Inferior parietal cortex (tissue), 1 donor: ENCODE results near the gene STK4.

Source experiments
- DNase-seq: peaks from one replicate; pipeline ENCODE4 v3.0.0-alpha.2; 2016; ENCODE audit errors: extremely low spot score

The STK4 gene

DNA sequence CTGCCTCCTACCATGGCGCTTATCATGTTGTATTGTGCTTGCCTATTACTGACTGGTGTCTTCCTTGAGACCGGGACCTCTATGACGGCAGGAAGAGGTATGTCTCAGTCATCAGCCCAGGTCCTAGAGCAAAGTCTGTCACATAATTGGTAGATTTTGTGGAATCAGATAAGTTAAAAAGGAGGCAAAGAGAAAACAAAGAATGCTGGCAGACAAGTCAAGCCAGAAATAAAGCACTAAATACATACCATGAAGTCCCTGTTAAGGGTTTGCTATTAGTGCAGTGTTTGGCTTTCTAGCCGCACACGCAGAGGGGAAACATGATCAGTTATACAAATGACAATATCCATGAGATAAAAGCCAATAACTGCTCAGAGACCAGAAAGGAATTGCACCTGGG, 12.1 kb upstream of the STK4 start:
- no peak for DNase-seq

DNA sequence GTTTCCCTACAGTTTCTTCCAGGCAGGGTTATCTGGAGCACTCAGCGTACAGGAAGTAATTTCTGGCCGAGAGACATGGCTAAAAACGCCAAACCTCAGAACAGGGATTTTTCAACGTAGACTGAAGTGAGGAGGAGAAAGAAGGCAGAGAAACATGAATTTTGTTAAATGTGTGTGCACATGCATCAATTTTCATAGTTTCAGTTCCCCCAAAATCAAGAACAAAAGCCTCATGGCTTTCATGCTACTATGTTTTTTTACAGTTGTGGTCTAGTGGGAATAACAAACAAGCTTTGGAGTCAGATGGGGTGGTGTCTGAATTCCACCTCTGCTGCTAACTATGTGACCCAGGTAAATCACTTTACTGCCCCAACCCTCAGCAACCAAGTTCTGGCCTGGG, 11.0 kb upstream of the STK4 start:
- no peak for DNase-seq

DNA sequence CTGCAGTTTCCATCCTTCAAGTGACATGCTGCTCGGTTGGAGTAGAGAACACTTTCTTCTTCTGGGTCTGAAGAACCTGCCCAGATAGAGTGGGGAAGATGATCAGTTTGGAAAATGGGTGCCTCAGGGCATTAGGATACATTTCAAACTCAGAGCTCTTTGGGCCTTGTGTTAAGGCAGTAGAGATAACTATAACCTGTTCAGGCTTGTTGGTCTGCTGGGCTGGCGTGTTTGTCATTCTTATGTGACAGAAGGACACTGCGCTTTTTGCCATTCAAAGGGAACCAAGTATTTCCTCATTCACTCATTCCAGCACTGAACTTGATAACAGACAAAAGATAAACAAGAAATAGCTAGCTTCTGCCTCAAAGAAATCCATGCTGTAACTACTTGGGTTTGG, 9.9 kb upstream of the STK4 start:
- DNase-seq, result no peak

DNA sequence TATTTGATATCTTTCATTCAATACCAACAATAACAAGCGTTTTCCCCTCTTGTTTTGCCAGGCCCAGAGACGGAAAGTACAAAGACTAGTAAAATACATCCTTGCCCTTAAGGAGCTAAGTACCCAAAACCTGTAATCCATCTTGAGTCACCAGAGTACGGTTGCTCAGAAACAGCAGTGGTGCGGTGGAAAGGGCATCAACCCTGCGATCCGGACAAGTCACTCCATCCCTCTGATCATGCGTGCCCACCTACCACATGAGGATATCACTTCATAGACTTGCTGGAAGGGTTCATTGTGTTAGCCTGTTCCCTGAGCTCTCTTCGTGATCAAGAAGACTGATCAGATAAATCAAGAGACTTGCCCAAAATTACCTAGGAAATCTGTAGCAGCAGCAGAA, 8.0 kb upstream of the STK4 start:
- DNase-seq, result no peak

DNA sequence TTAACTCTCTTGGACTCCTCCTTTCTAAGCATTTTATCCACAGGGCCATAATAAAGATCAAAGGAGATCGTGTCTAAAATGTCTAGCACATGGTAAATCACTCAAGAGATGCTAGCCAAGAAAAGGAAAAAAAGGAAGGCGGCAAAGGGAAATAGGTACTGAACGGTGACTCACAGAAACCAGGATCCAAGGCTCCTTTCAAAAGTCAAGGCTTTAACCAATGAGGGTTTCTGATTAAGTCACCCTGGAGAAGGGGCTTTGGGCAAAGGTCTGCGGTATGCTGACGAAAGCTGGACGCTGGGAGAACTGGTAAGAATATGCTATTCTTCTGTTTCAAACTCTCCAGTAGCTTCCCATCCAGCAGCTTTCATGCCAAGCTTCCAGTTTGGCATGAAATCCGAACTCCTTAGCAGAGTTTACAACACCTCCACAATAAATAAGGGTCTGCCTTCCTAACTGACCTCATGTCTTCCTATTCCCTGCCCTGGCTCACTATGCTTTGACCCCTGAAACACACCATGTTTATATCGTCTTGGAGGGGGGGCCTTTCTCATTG, 7.2 kb upstream of the STK4 start:
- DNase-seq, result no peak

DNA sequence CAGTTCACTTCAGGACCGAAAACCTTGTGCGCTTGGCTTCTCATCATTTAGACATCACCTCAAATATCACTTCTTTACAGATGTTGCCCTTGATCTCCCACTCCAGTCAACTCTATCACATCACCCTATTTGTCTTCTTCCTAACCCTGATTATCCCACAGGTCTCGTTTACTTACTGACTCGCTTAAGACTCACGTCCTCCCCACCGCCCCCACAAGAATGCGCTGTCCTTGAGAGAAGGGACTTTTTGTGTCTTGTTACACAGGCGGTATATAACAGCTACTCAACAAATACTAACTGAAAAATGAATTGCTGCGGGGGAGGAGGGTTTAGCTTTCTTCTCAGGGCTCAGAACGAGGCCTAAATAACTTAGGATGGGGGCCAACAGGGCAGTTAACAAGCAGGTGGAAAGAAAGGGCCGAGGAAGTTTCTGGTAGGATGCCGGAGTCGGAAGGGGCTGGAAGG, 6.6 kb upstream of the STK4 start:
- DNase-seq, result no peak

DNA sequence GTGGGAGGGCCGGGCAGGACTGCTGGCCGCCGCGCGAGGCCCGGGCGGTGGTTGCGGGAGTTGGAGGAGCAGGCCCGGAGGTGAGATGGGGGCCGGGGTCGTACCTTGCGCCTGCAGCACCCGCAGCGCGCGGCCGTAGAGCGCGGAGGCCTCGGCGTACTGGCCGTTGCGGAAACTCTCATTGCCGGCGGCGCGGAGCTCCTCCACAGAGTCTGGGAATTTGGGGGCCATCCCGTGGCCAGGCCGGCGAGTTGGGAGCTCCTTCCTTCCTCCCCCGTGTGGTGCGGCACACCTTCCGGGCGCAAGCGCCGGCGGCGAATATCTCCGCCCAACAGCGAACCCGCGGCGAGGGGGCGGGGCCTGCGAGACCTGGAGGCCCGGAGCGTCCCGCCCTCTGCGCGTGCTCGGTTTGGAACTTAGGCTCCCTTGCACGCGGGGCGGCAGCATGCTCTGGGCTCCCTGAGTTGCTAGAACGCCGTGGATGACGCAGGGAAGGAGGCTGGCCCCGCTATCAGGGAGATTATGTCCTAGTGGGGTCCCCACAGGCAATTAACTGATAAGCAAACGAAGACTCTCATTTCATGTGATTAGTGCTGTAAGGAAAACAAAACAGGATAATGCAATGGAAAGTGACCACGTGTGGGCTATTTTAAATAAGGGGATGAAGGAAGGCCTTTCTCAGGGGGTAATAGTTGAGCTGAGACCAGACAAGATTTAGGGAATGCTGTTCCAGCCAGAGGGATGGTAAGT, 6.0 kb upstream of the STK4 start, which contains the start of gene TOMM34:
Gene TOMM34, minus strand, starts transcription at position 295 of the 750 bp plus-strand sequence. Its CDS starts 64 bp downstream, at position 231.
- DNase-seq, result peak; percentile 92

DNA sequence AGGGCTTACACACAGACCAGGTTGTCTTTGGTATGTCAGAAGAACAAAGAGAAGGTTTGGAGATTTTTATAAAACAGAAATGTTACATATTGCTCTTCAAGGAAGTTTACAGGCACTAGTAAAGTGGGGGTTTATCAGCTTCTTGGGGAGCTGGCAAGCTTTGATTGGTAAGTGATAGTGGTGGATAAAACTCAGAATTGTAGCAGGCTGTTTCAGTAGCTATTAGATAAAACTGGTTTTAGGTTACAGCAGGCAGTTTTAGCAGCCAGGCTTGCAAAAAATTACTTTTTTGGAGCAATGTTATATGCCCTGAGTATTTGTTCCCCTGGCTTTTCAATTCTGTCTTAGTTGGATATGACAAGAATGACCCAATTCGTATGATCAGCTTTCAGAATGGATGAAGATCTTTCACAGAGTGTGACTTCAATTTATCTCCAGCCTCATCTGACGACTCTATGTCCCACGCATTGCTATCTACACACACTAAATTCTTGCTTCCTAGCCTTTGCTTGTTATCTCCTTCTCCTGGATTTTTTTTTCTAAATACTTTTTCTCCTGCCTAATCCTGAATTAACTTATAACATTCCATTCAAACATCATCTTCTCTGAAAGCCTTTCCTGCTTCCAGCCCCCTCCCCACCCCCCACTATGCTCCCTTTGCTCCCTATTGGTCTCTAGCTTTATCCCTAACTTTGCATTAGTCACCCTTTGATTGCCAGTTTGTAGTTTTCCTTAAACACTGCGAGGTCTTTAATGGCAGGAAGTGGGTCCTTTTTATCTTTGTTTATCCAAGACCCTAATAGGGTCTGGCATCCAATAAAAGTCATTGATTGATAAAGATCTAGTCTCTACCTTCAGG, 5.1 kb upstream of the STK4 start:
- DNase-seq, result no peak

DNA sequence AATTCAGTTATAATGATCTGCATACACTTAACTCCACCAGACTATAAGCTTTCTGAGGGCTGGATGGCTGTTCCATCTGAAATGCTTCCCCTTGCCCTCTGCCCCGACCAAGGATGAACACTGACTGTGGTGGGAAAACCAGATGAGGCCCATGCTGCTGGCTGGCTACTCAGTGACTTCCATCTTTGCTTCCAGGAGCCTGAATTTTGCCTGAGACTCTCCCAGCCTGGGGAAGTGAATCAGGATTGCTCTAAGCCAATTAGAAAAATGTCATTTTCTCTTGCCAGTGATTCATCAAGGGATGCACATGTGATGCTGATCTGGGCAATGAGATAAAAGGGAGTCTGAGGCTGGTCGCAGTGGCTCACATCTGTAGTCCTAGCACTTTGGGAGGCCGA, 4.4 kb upstream of the STK4 start:
- no peak for DNase-seq

DNA sequence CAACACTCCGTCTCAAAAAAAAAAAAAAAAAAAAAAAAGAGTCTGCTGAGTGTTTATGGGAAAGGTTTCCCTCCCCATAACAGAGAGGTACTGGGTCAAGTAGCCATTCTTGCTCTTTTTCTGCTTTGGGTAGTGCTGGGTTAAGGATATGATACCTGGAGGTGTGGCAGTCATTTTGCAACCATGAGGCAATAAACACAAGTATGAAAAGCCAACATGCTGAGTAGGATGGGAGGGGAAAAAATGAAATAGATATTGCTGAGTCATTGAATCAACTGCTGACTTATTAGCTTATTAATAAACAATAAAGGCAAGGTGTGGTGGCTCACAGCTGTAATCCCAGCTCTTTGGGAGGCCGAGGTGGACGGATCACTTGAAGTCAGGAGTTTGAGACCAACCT, 3.8 kb upstream of the STK4 start:
- no peak for DNase-seq

DNA sequence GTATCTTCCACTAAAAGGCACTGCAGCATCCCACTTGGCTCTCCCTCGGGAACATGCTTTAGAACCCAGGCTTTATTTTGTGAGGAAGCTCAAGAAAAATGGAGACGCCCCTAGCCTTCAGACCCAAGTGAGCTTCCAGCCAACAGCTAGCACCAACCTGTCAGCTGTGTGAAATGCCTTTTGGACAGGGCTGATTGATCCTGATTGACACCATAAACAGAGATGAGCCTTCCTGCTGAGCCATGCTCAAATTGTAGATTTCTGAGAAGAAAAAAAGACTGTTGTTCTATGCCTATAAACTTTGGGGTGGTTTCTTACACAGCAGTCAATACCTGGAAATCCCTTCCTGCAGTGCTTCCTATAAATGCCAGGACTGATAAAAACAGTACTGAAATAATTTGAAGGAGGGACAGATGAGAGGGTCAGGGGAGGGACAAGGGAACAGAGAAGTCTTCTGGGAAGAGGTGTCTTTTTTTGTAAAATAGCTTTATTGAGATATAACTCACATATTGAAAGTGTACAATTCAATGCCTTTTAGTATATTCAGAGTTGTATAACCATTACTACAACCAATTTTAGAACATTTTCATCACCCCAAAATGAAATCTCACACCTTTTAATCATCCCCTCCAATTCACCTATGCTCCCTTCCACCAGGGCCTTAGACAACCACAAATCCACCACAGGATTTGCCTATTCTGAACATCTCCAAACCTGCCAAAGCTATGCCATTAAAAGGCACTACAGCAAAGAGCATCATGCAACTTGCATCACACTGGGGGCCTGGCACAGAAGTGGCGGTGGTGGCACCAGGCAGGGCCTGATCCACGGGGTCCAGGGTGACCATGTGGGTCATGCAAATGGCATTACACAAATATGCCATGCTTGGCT, 2.7 kb upstream of the STK4 start:
- DNase-seq, result no peak

DNA sequence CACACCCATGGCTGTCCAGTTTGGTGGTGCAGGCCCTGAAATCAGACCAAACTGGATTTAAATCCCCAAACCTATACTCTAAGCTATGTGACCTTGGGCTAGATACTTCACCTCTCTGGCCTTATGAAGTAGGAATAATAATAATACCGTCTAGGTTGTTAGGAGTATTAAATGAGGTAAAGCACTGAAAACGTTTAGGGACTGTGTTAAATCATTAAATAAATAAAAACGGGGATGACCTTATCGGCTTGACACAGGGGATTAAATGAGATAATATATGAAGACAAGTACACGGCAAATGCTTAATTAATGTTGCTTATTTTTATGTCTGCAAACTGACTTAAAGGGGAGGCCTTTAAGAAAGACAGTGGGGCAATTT, 672 bp upstream of the STK4 start:
- no peak for DNase-seq

DNA sequence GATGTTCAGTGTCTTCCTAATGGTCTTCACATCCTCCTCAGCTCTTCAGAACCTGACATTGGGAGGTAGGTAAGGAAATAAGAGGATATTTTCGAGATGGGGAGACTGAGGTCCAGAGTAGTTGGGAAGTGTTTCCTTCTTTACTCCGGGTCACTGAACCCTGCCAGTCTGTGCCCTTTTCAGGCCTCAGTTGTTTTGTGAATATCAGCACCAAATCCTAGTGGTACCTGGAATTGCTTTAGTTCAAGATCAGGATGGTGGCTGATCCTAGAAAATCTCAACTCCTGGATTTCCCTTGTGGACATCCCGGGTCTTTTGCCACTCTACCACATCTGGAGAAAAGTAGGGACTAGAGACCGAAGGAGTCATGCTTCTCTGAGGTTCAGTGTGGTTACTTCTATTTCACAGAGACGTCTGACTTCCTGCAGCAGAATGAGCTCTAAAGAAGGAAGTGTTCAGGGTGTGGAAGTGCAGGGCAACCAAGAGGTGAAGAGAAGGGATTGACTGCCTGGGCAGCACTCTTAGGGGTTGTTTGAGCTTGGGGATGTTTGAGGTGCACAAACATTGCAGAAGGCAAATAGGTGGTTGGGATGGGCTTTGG, 995 bp downstream of the STK4 start:
- no peak for DNase-seq

DNA sequence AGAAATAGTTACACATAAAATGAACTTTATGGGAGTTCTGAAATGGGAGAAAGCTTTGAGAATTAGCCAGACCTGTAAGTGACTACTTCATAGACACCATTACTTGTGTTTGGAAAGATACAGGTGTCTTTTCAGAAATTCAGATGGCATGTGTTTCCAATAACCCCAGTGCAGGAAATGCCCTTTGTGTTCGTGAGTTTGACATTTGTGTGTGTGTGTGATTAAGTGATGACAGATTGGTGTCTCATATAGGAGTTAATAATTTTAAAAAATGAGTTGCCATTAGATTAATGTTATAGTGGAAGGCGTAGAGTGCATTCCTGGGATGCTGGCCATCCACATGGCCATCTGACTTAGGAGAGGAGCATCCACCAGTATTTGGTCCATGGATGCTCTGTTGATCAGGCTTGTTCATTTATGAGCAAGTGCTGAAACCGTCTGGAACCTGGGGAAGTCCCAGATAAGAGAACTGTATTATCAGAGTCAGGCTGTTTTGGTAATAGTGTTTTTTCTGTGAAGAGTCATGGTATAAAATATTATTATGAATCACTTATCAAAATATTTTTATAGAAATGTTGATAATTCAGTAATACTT, 3.1 kb downstream of the STK4 start:
- no peak for DNase-seq

DNA sequence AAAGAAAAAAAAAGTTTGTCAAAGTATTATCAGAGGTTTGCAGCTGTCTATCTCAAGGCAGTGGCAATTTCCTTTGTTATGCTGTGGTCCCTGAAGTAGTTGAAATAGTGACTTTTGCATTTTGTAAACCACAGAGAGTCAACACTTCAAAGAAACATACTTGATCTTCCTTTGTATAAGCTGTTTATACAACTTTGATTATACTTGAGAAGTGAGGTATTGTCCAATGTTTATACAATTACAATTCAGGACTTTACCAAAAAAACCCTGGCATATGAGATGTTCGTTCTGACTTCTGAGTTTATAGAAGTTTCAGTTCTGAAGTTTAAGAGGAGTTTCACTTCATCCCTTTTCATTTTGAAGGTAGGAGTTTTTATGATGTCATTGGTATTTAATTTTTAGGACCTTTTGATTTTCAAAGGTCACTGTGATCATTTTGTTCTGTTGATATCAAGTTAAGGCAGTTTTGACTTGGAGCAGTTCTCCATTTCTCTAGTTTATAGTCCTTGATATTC, 4.0 kb downstream of the STK4 start:
- DNase-seq, result no peak

DNA sequence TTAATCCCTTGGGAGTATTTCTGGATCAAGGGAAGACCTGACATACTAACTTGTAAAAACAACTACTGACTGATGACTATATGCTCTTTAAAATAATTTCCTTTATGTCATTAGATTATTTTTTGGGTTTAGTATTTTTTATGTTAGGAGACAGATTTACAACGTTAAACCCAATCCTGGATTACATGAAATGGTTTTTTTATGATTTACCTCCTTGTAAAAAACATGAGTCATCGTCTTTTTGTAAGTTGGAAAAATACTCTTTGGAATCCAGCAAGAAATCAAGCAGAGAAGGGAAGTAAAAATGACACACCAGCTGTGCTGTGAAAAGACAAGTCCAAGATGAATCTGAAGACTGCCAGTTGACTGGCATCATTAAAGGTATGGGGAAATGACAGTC, 6.7 kb downstream of the STK4 start:
- peak; percentile 61 for DNase-seq

DNA sequence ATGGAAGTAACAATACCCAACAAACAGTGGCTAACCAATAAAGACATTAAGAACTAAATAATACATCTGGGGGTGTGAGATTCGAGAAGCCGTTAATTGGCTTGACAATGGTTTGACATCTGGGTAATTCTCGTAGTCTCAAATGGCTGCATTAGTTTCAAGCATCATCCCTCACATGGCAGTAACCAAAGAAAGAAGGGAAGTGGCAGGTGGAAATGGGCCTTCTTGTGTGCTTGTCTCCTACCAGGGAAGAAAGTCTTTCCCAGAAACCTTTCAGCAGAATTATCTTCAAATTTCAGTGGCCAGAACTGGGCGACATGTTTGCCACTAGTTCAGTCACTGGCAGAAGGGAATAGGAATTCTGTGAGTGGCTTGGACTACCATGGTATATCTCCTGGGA, 10.4 kb downstream of the STK4 start:
- no peak for DNase-seq

DNA sequence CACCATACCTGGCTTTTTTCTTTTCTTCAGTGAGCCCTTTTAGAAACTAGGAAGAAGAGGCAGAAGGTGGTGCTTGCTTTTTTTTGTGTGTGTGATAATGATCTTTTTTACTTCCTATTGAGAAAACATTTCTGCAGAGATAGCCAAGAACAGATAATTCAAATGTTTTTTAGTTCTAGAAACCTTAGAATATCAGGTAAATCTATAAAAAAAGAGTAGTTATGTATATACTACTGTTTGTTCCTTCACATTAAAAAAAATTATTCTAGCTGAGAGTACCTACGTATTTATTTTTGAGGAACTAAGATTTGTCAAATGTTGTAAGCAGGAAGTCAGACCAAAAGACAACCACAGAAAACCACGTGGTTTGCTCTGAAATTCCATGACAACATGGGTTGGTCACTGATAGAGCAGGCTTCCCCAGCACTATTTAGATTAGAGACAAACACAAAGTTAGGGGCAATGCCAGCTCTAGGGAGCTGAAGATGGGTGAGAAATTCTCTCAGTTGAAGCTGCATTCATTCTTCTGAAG, 12.8 kb downstream of the STK4 start:
- no peak for DNase-seq

DNA sequence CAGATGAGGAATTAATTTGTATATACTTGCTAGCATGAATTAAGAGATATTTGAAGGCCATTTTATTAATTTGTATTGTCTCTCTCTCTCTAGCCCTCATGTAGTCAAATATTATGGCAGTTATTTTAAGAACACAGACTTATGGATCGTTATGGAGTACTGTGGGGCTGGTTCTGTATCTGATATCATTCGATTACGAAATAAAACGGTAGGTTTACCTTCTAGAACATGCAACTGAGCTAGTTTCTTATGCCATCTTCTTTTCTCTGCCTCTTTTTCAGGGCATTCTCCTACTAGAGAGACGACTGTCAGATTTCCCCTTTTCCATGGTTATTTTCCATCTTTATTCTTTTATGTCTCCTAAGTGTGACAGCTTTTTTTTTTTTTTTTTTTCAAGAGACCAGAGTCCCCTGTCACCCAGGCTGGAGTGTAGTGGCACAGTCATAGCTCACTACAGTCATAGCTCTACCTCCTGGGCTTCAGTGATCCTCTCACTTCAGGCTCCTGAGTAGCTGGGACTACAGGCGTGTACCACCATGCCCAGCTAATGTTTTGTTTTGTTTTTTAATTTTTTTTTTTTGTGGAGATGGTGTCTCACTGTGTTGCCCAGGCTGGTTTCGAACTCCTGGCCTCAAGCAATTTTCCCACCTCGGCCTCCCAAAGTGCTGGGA, 15.6 kb downstream of the STK4 start:
- DNase-seq, result no peak
